HK-2 (cell line): ENCODE results near the gene DAB1.
"Not testable (repeated sequence)": the region's sequence is repeated elsewhere in the genome, so short reads cannot be mapped to it uniquely, and the experiment has no call there.

ENCODE experiments used
- DNase-seq: peaks from one replicate; pipeline ENCODE4 v3.0.0-alpha.2; 2018; ENCODE audit not compliant: unreplicated experiment

Gene DAB1

DNA sequence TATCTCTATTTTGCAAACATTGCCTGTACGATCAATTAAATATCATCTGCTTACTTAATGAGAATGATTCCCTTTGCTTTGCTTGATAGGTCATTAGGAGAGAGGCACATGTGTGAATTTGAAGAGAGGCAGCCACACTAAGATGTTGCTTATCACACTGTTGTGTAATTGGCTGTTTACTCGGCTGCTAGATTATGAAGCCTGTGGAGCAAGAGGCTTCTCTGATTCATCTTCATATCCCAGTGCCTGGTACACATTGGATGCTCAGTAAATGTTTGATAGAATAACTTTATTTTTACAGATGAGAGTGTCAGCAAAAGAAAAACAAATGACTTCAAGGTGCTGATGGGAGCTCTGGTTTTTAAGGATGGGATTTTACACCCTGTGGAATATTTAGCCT lies 301.8 kb downstream of the DAB1 start:
- no peak for DNase-seq

DNA sequence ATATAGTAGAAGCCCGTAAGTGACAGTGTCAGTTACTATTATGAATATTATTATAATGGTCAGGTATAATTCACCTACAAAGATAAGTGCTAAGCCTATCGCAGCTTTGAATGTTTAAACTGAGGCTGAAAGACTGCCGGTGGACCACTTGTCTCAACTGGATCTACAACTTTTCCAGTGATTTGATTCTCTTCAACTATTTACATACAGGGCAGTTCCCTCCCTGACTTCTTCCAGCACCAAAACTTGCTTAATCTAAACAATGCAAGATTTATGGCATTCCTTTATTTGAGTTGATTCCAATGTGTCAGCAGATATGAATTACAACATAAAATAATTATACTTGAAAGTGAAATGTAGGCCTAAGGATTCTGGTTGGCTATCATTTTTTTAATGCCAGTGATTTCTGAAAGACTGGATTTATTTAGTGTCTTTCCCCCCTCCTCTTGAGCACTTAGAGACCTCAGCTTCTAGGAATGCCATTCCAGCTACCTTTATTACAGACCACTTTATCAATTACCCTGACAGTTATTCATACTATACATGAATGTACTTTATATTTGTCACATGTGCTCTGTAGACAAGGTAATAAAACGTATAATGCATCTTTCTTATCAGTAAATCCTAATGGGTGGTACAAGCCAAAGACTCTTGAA lies 304.8 kb downstream of the DAB1 start:
- no peak for DNase-seq

DNA sequence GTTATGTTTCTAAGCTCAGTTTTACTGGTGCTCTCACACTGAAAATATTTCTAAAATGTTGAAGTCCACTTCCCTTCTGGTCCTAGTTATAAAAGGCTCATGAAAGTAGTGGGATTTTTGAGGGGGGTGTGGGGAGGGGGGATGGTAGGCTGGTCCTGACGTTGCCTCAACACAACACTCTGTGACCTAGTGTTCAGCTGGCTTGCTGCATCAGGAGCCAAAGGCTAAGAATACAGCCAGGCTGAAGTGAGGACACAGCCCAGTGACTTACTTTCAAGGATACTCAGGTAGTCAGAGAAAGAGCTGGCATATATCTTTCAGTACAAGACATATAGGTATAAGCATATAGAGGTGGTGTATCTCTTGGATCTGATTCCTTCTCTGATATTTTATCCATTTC lies 306.1 kb downstream of the DAB1 start:
- no peak for DNase-seq

DNA sequence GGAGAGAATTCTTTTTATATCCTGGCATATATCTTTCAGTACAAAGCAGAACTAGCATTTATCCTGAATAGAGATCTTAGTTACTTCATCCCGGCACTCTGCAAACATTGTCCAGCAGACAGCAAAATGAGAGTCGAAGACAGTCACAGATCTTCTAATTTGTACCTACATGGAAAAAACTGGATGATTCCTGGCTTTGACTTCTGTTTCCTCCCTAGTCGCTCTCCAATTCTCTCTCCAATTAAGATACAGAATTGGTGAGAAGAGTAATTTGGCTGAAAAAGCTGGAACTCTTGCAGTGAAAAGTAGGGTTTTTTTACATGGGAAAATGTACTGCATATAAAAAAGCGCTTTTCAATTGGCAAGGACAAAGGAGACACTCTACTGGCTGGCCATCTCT lies 307.0 kb downstream of the DAB1 start:
- DNase-seq, result no peak

DNA sequence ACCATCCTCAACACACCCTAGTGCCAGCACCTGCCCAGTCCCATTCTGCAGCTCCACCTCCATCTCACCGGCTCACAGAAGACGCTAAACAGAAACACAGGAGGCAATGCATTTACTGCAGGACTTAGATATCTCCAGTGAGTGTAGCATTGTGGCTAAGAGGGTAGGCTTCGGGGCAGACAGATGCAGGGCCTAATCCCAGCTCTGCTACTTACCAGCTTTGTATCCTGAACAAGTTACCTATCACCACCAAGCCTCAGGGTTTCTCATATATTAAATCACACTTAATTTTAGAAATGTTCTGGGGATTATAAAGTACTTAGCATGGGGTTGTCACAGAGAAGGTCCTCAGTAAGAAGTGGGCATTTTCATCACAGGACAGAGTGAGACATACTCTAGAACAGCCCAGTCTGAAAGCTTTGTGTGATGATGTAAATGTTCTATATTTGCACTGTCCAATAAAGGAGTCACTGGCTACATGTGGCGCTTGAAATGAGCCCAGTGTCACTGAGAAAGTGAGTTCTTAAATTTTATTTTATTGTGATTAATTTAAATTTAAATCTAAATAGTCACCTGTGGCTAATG lies 308.7 kb downstream of the DAB1 start:
- DNase-seq, result no peak

DNA sequence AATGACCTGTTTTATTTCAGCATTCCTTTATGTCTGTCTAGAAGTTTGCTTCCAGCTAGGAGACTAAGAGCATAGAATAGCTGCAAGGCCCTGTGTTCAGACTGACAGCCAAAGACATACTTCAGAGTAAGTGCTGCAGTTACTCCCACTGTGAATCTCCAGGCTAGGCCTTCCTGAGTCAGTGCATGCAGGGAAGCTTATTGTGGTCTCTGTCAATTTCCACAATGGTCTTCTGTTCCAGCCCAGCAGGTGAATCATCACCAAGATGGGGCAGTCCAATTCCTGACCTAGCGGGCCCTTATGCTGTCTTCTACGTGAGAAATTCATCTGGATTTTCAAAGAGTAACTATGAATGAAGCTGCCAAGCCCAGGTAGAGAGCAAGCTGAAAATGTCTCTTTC lies 311.7 kb downstream of the DAB1 start:
- no peak for DNase-seq

DNA sequence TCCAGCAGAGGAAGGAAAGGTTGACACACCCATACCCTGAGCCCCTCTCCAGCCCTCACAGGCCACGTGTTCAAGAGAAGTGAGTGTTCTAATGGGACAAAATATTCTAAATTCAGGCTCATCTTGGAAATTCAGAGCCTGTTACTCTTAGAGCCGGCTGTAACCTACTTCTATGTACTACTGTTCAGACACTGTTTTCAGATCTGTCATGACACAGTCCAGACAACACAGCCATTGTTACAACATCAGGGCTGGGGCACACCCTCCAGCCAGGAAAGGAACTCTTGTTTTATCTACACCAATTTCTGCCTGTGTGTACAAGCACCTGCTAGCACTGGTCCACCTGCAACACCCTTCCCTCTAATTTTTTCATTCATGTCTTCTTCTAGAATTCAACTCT lies 312.7 kb downstream of the DAB1 start:
- DNase-seq, result no peak

DNA sequence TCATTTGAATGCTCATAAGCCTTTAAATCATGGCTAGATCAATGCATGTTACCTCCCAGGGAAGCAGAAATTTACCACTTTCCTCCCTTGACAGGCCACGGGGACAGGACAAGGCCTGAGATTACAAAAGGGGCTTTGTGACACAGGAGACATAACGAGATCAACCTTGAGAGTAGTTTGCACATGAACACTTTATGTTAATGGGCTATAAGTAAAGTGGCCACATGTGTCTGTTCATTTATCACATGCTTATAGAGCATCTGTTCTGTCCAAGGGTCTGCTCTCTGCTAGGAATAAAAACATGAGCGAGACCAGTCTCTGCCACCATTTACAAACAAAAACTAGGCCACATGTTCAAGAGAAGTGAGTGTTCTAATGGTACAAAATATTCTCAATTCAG lies 314.0 kb downstream of the DAB1 start:
- DNase-seq, result no peak

DNA sequence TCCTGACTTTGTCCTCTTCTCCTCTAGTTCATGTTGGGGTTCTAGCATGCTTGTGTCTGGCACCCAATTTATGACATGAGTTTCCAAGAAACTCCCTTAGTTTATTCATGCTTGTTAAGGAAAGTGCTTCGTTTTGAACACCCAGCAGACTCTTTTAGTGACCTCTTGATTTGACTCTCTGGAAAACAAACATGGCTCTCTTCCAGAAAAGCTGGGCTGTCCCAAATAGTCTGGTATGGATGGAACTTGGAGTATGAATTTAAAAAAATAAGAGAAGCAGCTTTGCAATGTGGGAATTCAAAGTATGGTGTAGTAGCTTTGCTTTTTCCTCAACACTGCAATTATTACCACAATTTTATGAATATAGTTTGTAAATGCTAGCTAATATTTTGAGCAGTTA lies 314.6 kb downstream of the DAB1 start:
- DNase-seq, result no peak

DNA sequence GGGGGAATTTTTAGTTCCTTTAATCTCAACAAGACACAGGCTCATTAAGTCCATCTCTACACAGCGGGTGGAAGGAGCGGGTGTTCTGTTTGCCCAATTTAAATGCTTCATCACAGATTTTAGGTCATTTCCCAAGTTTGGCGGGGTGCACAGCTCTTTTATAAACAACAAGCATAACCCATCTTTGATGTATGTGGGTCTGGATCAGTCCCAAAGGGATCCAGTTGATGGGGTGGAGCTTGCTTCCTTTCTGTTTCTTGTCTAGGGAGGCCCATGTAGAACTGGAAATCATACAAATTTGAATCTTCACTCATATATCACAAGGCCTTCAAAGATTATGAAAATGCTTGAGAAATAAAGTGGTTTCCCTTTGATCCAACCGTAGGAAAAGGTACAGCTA lies 317.6 kb downstream of the DAB1 start:
- DNase-seq, result no peak

DNA sequence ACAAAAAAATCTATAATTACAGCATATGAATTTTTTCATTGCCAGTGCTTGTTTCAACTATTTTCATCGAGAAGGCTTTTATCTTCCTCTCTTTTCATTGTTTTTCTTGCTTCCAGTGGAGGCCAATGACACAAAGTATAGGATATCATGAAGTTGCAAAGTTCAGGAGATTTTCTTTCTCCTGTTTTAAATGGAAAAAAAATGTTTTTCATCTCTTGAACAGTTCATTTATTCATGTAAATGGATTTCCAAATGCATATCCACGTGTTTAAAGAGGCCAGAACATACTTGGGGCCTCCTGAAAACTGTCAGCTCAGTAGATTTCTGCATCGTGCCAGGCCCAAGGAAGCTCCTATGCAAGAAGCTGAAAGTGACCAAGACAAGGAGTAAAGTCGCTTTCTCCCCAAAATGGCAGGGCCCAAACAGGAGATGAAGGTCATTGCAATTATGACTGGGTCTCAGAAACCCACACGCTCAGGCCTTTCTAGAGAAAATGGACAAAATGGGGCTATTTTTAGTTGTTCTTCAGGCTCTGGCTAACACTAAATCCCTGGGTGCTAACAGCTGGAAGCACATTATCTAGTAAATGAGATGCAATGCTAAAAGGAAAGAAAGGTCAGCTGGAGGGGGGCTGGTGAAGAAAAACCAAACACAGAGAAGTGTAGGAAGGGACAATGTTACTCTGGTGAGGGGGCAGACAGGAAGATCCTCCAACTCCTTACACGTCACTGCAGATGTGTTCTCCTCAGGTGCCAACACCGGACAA lies 321.1 kb downstream of the DAB1 start:
- no peak for DNase-seq

DNA sequence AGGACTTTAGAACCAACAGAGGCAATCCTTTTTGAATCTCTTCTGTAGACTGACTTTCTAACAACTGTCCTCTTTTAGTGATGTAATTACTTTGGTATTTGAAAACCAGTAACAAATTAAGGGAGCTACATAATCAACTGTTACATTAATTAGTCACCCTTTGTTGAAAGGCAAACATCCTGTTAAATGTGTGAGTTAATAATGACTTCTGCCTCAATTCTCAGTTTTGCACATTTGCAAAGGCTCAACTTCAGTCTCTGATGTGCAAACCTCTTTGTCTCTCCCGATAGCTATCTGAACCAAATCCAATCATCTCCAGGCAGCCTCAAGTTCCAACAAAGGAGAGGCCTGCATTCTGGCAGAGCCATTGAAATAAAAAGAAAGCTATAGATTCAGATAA lies 322.7 kb downstream of the DAB1 start:
- no peak for DNase-seq

DNA sequence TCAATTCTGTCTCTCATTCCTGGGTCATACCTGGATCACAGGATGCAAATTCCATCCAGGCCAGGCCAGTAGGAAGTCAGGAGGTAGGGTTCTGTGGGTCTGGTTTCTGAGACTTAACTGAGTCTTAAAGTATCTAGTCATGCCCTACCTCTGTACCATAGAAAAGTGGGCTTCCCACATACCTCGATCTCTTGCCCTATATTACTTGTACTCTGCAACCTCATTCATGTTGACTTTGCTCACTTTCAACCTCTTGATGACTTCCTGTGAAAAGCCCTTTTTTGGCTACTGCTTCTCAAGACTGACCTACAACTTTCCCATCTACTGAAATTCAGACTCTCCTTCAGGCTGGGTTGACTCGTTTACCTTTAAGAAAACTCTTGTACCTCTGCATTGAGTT lies 329.1 kb downstream of the DAB1 start:
- no peak for DNase-seq

DNA sequence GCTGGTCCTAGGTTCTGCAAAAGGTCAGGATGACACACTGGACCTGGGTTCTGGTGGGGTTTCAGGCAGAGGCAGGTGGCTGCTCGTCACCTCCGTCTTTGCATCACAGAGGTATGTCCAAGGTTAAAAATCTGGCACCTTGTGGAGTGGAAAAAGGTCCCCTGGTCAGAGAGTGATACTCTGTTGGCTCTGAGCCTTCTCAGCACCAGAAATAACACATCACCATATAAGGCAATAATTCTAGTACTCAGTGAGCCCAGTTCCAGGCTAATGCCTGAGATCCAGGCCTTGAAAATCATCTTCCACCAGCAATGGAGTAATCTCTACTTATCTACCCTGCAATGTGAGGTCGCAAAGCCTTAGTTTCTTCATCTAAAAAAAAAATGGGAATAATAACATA lies 330.7 kb downstream of the DAB1 start:
- no peak for DNase-seq

DNA sequence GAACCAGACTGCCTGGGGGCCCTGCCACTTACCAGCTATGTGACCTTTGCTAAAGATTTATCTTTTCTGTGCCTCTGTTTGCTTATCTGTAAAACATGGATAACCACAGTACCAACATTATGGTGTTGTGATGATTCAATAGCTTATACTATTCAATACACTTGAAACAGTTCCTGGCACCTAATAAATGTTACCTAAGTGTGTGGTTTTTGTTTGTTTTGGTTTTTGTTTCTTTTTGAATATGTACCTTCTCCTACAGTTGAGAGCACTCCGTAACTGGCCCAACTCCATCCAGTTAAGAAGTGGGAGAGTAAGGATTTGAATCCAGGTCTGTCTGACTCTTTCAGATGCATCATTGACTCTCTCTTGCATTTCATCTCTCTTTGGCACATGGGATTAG lies 332.2 kb downstream of the DAB1 start:
- DNase-seq, result no peak

DNA sequence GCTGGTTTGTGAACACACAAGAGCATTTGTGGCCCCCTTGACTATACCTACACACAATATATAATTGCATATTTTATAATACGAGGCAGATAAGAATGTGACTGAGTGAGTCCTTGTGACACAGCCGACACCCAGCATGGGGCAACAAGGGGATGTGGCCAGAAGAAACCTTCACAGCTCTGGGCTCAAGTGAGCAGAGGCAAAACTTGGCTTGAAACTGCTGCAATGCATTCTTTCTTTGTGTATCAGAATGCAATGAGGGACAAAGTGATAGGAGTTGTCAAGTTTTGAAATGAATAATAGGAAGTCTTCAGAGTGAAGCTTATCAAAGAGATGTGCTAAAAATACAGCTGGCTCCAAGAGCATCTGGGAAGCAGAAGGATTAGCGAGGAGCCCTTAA lies 334.0 kb downstream of the DAB1 start:
- no peak for DNase-seq

DNA sequence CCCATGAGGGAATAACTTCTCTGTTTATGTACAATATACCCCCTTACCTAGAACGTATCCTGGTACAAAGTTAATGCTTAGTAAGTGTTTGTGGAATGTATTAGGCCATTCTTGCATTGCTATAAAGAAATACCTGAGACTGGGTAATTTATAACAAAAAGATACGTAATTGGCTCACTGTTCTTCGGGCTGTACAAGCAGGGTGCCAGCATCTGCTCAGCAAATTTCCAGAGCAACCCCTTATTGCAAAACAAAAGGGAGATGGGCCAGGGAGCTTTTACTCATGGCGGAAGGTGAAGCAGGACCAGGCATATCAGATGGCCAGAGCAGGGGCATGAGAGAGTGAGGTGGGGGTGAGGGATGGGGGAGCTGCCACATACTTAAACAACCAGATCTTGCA lies 334.6 kb downstream of the DAB1 start:
- no peak for DNase-seq

DNA sequence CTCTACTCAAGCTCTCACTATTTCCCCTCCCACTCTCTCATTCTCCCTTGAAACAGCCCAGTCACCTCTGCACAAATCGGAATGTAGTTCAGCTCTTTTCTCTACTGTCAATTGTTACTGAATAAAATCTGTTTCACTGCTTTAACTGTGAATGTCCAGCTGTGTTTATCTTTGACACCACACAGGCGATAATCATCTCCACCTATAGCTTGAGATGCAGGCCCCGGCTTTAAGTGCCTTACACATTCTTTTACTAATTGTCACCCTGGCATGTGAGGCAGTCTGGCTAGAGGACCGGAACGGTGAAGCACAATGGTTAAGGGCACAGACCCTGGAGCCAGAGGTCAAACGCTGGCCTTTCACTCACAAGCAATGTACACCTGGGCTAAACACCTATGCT lies 335.2 kb downstream of the DAB1 start:
- no peak for DNase-seq

DNA sequence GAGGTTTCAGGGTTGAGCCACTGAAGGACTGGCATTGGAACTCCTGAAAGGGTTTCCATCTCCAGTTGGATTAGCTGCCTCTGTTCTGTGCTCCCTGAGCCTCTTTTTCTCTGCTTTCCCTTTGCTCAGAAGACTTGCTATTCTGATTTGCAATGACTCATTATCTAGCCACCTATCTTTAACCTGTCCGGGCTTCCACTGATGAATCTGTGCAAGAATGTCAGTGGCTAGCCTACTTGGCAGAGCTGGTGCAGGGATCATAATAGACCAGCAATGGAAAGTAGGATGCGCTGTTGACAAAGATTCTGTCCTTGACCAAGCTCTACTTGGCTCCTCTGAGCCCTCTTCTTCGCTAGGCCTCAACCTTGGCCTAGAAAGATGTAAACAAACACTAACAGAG lies 336.2 kb downstream of the DAB1 start:
- DNase-seq, result not testable (repeated sequence)

DNA sequence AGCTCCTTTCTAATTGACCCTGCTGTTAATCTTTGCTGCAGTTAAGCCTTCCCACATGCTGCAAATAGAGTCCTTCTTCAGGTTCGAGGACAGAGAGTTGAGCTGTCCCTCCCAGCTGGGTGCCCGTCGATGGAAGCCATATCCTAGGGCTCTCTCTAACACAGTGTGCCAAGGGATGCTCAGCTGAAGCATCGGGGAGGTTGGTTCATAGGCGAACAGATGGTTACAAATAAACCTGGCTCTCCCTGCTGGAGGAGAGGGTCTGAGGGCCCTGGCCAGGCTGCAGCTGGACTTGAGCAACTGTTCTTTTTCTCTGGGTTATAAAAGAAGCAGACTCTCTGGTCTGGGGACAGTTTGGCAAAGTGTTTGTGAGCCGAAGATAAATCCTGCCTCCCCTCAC lies 337.7 kb downstream of the DAB1 start:
- DNase-seq, result no peak

DNA sequence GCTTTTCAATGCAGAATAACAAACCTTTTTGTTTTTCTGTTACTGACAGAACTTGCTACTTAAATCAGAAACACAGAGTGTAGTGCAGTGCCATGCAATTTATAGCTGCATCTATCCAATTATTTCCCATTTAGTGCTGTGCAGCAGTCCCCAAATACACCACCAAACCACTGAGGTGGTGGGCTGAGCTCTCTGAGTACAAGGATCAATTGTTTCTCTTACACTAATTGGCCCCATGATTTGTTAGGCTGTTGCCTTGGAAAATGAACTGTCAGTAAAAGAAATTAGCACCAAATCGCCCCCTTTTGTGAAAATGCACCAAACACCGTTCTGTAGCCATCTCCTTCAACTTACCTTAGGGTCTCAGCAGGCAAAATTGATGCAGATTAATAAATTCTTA lies 339.2 kb downstream of the DAB1 start:
- DNase-seq, result no peak

DNA sequence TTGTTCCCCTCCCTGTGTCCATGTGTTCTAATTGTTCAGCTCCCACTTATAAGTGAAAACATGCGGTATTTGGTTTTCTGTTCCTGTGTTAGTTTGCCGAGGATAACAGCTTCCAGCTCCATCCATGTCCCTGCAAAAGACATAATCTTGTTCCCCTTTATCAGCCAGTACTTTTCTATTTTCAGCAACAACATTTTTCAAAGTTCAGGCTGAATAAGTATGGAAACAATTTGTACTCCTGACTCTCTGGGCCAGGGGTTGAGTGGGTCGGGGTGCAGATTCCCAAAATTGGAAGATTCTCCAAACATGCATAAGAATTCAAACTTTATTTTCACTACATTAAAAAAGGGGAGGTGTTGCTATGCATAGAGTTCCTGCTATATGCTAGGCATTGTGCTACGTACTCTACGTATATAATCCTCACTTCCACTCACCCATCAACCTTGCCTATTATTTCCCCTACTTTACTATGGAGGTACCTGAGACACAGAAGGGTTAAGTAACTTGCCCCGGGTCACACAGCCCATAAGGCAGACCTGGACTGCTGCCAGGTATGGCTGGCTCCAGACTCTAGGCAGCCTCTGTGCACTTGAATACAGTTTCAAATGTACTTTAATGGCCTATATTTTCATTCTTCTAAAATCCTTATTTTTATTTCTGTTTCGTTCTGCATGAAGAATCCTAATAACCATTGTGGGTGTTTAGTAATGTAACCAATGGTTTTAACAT lies 341.0 kb downstream of the DAB1 start:
- no peak for DNase-seq
